HG03571 (cell line): ENCODE measurements around the gene ADAMTS10.
A peak's percentile ranks its signal among the peaks of the same experiment; 100 is the strongest.
"Not testable (repeated sequence)": the region's sequence is repeated elsewhere in the genome, so short reads cannot be mapped to it uniquely, and the experiment has no call there.

Source experiments
- ATAC-seq: cut with Tn5 transposase; IDR thresholded peaks from one replicate; pipeline ENCODE4 v1.9.1; 2021; ENCODE audit not compliant: unreplicated experiment

Gene ADAMTS10

DNA sequence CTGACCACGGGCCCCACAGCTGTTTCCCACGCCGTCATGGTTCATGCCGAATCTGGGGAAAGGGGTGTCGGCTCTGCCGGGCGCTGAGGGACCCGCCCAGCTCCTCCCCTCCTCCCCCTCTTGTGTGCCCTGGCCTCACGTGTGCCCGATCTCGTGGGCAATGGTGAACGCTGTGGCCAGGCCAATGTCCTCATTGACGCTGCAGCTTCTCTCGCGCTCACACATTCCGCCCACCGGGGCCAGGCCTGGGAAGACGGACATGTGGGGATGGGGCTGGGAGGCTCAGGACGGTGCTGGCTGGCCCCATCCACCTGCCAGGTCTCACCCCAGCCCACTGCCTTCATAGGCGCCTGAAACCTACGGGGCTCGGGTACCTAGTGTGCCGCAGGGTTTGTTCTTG lies 14.3 kb downstream of the ADAMTS10 start:
- ATAC-seq = no peak

GRCh38 chr19:8595651-8596050 lies 14.9 kb downstream of the ADAMTS10 start:
- ATAC-seq = no peak

DNA sequence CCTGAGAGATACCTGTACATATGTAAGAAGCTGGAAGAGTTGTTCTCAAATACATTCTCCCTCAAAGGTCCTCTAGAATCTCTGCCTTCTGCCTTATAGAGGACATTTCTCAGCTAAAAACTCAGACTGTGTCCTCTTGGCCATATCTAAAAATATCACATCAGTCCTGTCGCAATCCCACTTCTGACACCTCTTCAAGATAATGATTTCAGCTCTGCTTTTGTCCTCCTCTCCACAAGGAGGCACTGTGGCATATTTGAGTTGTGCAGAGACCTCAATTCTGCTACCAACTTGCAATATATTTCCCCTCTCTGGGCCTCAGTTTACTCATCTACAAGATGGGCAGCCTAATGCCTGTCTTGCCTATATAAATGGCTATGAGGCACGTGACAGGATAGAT lies 16.6 kb downstream of the ADAMTS10 start:
- no peak for ATAC-seq

DNA sequence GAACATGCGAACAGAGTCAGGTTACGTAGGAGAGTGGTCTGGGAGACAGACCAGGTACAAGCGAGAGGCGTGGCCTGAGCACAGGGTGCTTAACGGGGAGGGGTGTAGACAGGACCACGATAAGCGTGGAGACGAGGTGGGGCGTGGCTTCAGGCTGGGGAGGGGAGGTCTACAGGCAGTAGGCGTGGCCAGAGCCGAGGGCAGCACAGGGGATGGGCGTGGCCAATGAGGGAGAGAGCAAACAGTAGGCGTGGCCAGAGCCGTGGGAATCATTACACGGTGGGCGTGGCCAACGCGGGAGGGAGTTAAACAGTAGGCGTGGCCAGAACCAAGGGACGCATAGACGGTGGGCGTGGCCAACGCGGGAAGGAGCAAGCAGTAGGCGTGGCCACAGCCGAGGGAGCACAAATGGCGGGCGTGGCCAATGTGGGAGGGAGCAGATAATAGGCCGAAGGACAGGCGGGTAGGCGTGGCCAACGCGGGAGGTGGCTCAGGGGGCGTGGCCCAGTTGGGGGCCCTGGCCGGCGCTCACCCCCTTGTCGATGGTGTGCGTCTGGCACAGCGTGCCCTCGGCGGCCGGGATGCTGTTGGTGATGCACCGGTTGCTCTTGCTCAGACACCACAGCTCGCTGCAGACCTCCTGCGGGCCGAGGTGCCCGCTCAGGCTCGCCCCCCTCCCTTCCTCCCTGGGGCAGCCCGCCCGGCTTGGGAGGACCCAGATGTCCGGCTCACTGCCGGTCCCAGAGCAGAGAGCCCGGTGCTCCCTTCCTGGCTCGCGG lies 18.1 kb downstream of the ADAMTS10 start:
- no peak for ATAC-seq

GRCh38 chr19:8589177-8589714 lies 21.3 kb downstream of the ADAMTS10 start:
- ATAC-seq = no peak

- ATAC-seq = no peak
Observed at GRCh38 chr19:8585894-8586750, 24.4 kb downstream of the ADAMTS10 start.

GRCh38 chr19:8584965-8585893 lies 25.3 kb downstream of the ADAMTS10 start:
- ATAC-seq = no peak

- no peak for ATAC-seq
Observed at GRCh38 chr19:8580710-8581281, 29.7 kb downstream of the ADAMTS10 start.

- ATAC-seq = no peak
Observed at GRCh38 chr19:8578642-8579265, 31.8 kb downstream of the ADAMTS10 start.

DNA sequence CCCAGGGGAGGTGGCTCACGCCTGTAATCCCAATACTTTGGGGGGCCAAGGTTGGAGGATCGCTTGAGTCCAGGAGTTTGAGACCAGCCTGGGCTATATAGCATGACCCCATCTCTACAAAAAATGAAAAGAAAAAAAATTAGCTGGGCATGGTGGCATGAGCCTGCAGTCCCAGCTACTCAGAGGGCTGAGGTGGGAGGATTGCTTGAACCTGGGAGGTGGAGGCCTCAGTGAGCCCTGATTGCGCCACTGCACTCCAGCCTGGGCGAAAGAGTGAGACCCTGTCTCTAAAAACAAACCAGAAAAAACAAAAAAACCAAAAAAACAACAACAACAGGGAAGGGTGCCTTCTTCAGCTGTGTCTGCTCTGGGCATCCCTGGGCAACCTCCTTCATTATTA lies 32.8 kb downstream of the ADAMTS10 start:
- no peak for ATAC-seq

DNA sequence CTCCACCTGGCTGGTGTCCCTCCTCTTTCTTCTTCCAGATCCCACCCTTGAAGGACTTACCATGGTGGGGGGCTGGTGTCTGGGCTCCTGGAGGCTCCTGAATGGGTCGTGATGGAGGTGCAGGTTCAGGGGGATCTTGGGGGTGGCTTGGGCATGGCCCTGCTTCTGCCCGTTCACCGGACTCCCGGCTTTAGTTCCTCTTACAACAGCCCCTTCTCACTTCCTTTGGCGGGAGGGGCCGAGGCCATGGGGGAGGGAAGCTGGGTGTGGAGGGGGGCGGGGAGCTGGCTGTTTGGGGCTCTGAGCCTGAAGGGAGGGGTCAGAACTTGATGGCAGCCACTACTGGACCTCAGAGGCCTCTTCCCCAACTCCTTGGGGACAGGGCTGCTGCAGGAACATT lies 33.3 kb downstream of the ADAMTS10 start, which contains the start of gene MYO1F:
Gene MYO1F, minus strand, starts transcription at position 196 of the 400 bp plus-strand sequence. Its CDS starts 133 bp downstream, at position 63.
- ATAC-seq = no peak

- ATAC-seq = no peak
Observed at GRCh38 chr19:8576273-8576993, 34.1 kb downstream of the ADAMTS10 start.

- no peak for ATAC-seq
Observed at GRCh38 chr19:8575467-8575997, 35.0 kb downstream of the ADAMTS10 start.

DNA sequence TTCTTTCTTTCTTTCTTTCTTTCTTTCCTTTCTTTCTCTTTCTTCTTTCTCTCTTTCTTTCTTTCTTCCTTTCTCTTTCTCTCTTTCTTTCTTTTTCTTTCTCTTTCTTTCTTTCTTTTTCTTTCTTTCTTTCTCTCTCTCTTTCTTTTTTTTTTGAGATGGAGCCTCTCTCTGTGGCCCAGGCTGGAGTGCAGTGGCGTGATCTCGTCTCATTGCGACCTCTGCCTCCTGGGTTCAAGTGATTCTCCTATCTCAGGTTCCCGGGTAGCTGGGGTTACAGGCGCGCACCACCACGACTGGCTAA lies 35.9 kb downstream of the ADAMTS10 start:
- ATAC-seq = not testable (repeated sequence)

GRCh38 chr19:8573316-8573715 lies 37.2 kb downstream of the ADAMTS10 start:
- ATAC-seq = no peak

- no peak for ATAC-seq
Observed at GRCh38 chr19:8571006-8571411, 39.5 kb downstream of the ADAMTS10 start.

DNA sequence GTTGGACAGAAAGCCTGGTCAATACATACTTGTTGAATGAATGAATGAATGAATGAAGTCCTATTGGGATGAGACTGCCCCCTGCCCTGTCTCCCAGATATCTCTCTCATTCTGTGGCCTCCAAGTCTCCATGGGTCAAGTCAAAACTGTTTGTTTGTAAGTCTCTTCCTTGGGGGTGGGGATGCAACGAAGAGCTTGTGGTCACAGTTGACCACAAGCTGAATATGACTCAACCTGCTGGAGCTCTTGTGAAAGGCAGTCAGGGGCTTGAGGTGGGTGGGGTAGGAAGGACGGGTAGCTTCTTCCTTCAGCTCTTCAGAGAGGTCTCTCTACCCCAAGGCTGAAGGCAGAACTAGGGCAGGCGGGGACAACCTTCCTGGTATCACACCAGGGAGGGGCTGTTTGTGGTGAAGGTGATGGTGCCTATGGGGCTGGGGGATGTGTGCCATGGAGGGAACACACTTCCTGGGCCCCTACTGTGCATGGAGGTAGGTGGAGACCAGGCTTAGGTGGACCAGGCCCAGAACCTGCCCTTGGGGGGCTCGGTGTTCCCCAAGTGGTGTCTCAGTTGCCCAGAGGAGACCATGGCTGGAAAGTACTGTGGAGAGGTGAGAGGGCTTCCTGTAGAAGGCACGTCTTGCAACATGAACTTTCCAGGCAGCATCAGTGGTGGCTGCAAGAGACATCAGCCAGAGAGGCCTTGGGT lies 41.3 kb downstream of the ADAMTS10 start:
- peak; percentile 86 for ATAC-seq

DNA sequence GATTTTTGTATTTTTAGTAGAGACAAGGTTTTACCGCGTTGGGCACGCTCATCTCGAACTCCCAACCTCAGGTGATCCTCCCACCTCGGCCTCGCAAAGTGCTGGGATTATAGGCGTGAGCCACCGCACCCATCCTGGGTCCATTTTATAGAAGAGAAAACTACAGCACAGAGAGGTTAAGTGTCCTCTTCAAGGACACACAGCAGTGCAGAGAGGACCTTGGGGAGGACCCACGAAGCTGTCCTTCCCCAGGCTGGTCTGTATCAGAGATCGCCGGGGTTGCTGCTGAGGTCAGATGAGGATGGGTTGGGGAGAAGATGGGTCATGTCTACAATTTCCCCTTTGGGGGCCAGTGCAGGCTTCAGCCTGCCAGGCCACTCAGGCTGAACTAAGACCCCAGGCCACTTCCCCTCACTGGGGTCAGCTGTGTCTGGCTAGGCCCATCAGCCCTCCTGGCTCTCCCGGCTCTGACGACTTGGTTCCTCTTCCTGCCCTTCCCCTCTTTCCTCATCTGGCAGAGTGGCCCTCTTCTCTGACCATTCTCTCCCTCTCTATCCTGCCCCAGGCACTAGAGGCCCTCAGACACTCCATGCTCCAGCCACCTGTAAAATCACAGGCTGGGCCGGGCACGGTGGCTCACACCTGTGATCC lies 42.9 kb downstream of the ADAMTS10 start:
- ATAC-seq = no peak
